OCI-LY7 (cell line): ENCODE measurements around the gene OVCH2.

Experiments used
- CTCF ChIP-seq: fragments of 200-600 bp; sonication (generic); conservative IDR thresholded peaks from 2 replicates; pipeline ENCODE4 v1.5.1; 2014; ENCODE audit warnings: mild to moderate bottlenecking, antibody characterized with exemption, low read length, moderate library complexity, mixed read lengths
- EZH2phosphoT487 ChIP-seq: fragments of 200-600 bp; sonication (generic); IDR thresholded peaks from 2 replicates; pipeline ENCODE4 v1.6.1; 2018; ENCODE audit warnings: low read depth, borderline replicate concordance, mild to moderate bottlenecking, mixed run types, antibody characterized with exemption, low read length, moderate library complexity, mixed read lengths

GRCh38 chr11:7666292-7666866, 39.9 kb downstream of the OVCH2 start:
- TF ChIP-seq CTCF (no peak), EZH2phosphoT487 (no peak)
